Activated T-helper 17 cell treated with anti-CD3 and anti-CD28 coated beads, Interleukin-2, amount 50 U/mL, for 72 hours (primary cell): Measurements from ENCODE around the gene HSDL1. TPM values are rescaled to one million over a fixed set of nuclear protein-coding genes. Genes with fewer than 3 reads are reported as not detected.

Experiments used
- ATAC-seq: fragments of 150-1000 bp; cut with Tn5 transposase; replicated peaks from 2 replicates; pipeline ENCODE4 v1.10.0; 2021; ENCODE audit warnings: mild to moderate bottlenecking, moderate library complexity
- H3K27ac Mint-ChIP-seq: one replicate; pipeline ENCODE4 v1.8.0; 2022; ENCODE audit warnings: mixed read lengths
- H3K27me3 Mint-ChIP-seq: one replicate; pipeline ENCODE4 v1.8.0; 2022; ENCODE audit warnings: mixed read lengths
- H3K36me3 Mint-ChIP-seq: one replicate; pipeline ENCODE4 v1.8.0; 2022; ENCODE audit warnings: low read depth, mild to moderate bottlenecking, mixed read lengths
- H3K4me1 Mint-ChIP-seq: one replicate; pipeline ENCODE4 v1.8.0; 2022; ENCODE audit warnings: mixed read lengths
- H3K4me3 Mint-ChIP-seq: one replicate; pipeline ENCODE4 v1.8.0; 2022; ENCODE audit warnings: mild to moderate bottlenecking, mixed read lengths
- H3K9me3 Mint-ChIP-seq: one replicate; pipeline ENCODE4 v1.8.0; 2022; ENCODE audit warnings: mixed read lengths
- total RNA-seq, 2 donors: library from RNA; stranded (reverse); gene quantifications; one replicate each; pipeline ENCODE4 v1.2.3, GENCODE V29; 2022

Gene HSDL1
- total RNA-seq, 2 donors from 2014 or later = 9.9 to 14.6 TPM

DNA sequence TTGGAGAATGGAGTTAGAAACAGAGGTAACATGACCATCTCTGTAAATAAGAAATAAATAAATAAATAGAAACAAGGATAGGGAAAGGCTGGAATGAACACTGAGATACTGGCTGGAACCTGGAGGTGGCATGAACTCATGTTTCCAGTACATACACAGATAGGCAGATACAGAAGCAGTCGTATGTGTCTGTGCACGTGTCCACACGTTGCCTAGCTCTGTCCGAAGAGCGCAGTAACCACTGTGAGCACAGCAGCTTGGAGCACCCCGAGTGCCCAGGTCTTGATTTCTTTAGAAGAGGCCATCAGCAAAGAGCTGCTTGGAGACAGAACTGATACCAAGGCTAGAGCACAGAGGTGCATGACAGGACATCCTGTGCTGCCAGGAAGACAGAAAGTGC is 65.3 kb downstream of the HSDL1 start:
- peaks cover 4% of the 10 kb centered on the region for H3K4me1 Mint-ChIP-seq
- no peaks in the 10 kb centered on the region for H3K27me3 Mint-ChIP-seq
- no peak overlapping the region for H3K4me3 Mint-ChIP-seq
- H3K27ac Mint-ChIP-seq = peak overlapping the region; percentile 22
- peaks cover 96% of the 10 kb centered on the region for H3K36me3 Mint-ChIP-seq
- H3K9me3 Mint-ChIP-seq = no peaks in the 10 kb centered on the region
- ATAC-seq = no peak

DNA sequence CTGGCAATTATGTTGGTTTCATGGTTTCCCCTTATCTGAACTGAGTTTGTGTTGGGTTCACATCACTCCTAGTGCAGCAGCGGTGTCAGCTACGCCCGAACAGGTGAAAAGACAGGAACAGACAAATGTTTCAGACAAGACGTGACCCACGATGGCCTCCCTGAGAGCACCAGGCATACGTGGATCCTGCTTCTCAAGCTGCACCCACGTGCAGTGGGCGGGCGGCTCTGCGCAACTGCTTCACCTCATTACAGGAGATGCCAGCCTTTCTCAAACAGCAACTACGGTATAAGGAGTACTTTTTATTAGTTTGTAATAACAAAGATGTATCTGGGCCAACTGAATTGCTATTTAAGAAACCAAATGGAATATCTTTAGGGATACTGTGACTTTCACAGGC is 69.6 kb downstream of the HSDL1 start:
- Mint-ChIP-seq H3K9me3 (no peaks in the 10 kb centered on the region), H3K27me3 (no peaks in the 10 kb centered on the region), H3K4me1 (peaks cover 4% of the 10 kb centered on the region), H3K27ac (no peak overlapping the region), H3K36me3 (peaks cover 96% of the 10 kb centered on the region), H3K4me3 (no peak overlapping the region)
- no peak for ATAC-seq

DNA sequence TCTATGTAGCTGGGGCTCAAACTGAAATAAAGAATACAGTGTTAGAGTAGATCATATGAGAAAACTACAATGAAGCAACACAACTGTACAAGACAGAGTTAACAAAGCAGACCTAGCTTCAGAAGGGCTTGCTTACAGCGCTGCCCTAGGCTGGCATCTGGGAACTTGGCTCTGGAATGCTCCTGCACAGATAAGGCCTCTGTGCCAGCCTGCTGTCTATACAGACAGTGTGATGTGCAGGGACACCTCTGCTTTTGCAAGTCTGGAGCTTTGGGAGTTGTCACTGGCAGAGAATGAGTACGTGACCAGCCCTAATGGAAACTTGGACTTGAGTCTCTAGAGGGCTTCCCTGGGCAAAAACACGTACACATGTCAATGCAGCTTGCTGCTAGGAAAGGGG is 70.3 kb downstream of the HSDL1 start:
- no peak overlapping the region for H3K4me3 Mint-ChIP-seq
- H3K27ac Mint-ChIP-seq = no peak overlapping the region
- no peaks in the 10 kb centered on the region for H3K9me3 Mint-ChIP-seq
- peaks cover 96% of the 10 kb centered on the region for H3K36me3 Mint-ChIP-seq
- H3K4me1 Mint-ChIP-seq = peaks cover 4% of the 10 kb centered on the region
- ATAC-seq = no peak
- H3K27me3 Mint-ChIP-seq = no peaks in the 10 kb centered on the region

Other genes with a start within 250 kb of the HSDL1 start
- 1 to 10 TPM; 2.7 to 4.3 TPM for gene MLYCD, start 246.1 kb downstream of the HSDL1 start, total RNA-seq
- gene OSGIN1, start 191.9 kb downstream of the HSDL1 start, total RNA-seq = 1 to 10 TPM in 1 of 2 donors, under 1 TPM in 1; 0.48 to 2.5 TPM
- not detected for gene NECAB2, start 176.9 kb downstream of the HSDL1 start, total RNA-seq
- not detected for gene SLC38A8, start 102.4 kb downstream of the HSDL1 start, total RNA-seq
- 10 to 100 TPM; 44.0 to 54.4 TPM for gene MBTPS1, start 28.2 kb downstream of the HSDL1 start, total RNA-seq
- gene DNAAF1, start 131 bp upstream of the HSDL1 start, total RNA-seq = under 1 TPM in 1 of 2 donors, not detected in 1; 0.21 TPM
- gene TAF1C, start 41.9 kb upstream of the HSDL1 start, total RNA-seq = 10 to 100 TPM; 37.0 to 44.9 TPM
- gene ADAD2, start 46.0 kb upstream of the HSDL1 start, total RNA-seq = not detected
- not detected for gene KCNG4, start 94.8 kb upstream of the HSDL1 start, total RNA-seq
- gene WFDC1, start 149.7 kb upstream of the HSDL1 start, total RNA-seq = under 1 TPM in 1 of 2 donors, not detected in 1; 0.90 TPM
- not detected for gene ATP2C2, start 223.4 kb upstream of the HSDL1 start, total RNA-seq